Muscle of leg (tissue), 11 donors: ENCODE data around the gene MAPK6. TPM values are rescaled to one million over a fixed set of nuclear protein-coding genes. Genes with fewer than 3 reads are reported as not detected.
"Not testable (repeated sequence)": the region's sequence is repeated elsewhere in the genome, so short reads cannot be mapped to it uniquely, and the experiment has no call there.

Experiments
- DNase-seq: peaks from one replicate; pipeline ENCODE4 v3.0.0; 2013
- H3K27ac ChIP-seq: one replicate; pipeline ENCODE4 v1.5.1; 2013; ENCODE audit warnings: mild to moderate bottlenecking, low read length, control low read depth
- H3K27me3 ChIP-seq: one replicate; pipeline ENCODE4 v1.6.1; 2013; ENCODE audit warnings: low read length; ENCODE audit not compliant: control insufficient read depth, insufficient read depth
- H3K36me3 ChIP-seq: one replicate; pipeline ENCODE4 v1.6.1; 2013; ENCODE audit warnings: low read length; ENCODE audit not compliant: control insufficient read depth, insufficient read depth
- H3K4me1 ChIP-seq: one replicate; pipeline ENCODE4 v1.6.1; 2013; ENCODE audit warnings: low read length; ENCODE audit not compliant: control insufficient read depth, insufficient read depth
- H3K4me3 ChIP-seq: one replicate; pipeline ENCODE4 v1.5.1; 2013; ENCODE audit warnings: low read length, control low read depth
- H3K9me3 ChIP-seq: replicated peaks from 2 replicates; pipeline ENCODE4 v1.6.1; 2013; ENCODE audit warnings: low read depth, low read length; ENCODE audit not compliant: control insufficient read depth
- WGBS: methylation state at CpG from one replicate; pipeline ENCODE4 v1.1.5; 2013; ENCODE audit warnings: missing lambda C conversion rate; ENCODE audit not compliant: insufficient coverage; 5-methylcytosine and 5-hydroxymethylcytosine counted together
- polyA plus RNA-seq, 8 donors: library from polyadenylated mRNA; unstranded; fragments of 120-200 nt; gene quantifications; one replicate each; pipeline versions ENCODE4 v1.2.1 to v1.2.3, GENCODE V29; 2013; ENCODE audit warnings: inconsistent platforms in 1 of 8, low replicate concordance in 1 of 8; ENCODE audit not compliant: insufficient read length in 8 of 8, insufficient read depth in 1 of 8
- total RNA-seq: library from RNA; stranded (reverse); fragments of 120-200 nt; gene quantifications from one replicate; pipeline ENCODE4 v1.2.4, GENCODE V29; 2013

The MAPK6 gene
- total and polyA plus RNA-seq, 9 donors: 19.1 to 28.2 (median 25.1) TPM

DNA sequence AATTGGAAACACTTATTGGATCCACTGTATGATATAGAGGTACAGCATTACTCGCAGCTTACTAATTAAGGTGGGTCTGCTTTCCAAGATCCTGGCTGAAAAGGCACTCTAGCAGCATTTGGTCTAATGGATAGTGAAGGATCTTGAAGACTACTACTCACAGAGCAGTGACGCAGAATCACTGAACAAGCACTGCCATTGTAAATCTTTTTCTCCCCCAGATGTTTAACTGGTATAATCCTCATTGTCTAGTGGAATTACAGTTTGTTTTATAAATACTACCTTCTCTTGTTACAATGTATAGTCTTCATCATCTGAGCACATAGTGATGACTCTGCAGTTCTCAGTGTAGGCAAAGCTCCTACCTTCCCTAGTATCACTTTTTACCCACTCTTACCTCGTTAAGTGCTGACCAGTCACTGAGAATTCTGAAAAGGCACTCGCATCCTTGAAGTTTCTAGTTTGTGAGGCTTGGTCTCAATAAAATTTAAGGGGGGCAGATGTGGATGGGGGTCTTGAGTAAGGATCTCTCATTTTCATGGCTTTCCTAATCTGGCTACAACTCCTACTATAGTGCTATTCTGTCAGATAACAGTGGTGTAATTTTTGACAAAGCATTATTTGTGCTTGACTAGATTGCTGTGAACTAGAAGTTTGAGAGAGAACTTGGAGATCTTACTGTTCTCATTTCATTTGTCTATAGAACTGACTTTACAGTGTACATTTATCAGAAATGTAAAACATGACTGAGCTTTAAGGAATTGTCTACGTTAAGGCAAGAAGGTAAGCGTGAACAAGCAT, 23.2 kb downstream of the MAPK6 start:
- Histone ChIP-seq H3K27me3 (no peaks in the 10 kb centered on the region), H3K4me3 (no peak overlapping the region), H3K36me3 (no peaks in the 10 kb centered on the region), H3K4me1 (peaks cover 9% of the 10 kb centered on the region), H3K27ac (no peak overlapping the region), H3K9me3 (no peaks in the 10 kb centered on the region)
- whole genome bisulfite sequencing: 71% methylated on average over 3 of the region's 6 CpGs
- no peak for DNase-seq

DNA sequence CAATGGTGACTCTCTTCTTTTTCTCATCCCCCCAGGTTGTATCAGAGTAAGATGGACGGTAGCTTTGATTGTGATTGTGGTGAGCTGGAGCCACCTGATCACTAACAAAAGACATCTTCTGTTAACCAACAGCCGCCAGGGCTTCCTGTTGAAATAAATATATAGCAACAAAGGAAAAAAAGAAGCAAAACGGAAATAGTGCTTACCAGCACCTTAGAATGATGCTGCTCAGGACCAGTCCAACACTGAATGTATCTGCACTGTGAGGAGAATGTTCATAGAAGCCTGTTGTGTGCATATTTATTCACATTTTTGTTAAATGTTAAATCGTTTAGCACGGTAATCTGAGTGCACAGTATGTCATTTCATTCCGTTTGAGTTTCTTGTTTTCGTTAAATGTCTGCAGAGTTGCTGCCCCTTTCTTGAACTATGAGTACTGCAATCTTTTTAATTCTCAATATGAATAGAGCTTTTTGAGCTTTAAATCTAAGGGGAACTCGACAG, 26.8 kb downstream of the MAPK6 start:
- not testable (repeated sequence) for H3K4me1 ChIP-seq, H3K27me3 ChIP-seq, DNase-seq, H3K36me3 ChIP-seq, H3K4me3 ChIP-seq, H3K9me3 ChIP-seq
- WGBS: no CpG with 5 or more reads among the region's 8 CpGs
- peak overlapping the region; percentile 35 for H3K27ac ChIP-seq

DNA sequence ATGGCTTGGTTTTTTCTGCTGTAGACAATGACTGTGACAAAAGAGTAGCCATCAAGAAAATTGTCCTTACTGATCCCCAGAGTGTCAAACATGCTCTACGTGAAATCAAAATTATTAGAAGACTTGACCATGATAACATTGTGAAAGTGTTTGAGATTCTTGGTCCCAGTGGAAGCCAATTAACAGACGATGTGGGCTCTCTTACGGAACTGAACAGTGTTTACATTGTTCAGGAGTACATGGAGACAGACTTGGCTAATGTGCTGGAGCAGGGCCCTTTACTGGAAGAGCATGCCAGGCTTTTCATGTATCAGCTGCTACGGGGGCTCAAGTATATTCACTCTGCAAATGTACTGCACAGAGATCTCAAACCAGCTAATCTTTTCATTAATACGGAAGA, 27.5 kb downstream of the MAPK6 start:
- 75% methylated on average over 3 of the region's 5 CpGs for WGBS
- not testable (repeated sequence) for H3K27me3 ChIP-seq, H3K4me1 ChIP-seq, H3K9me3 ChIP-seq, H3K4me3 ChIP-seq
- peaks cover 11% of the 10 kb centered on the region for H3K36me3 ChIP-seq
- peak overlapping the region; percentile 35 for H3K27ac ChIP-seq
- DNase-seq: peak; percentile 35

DNA sequence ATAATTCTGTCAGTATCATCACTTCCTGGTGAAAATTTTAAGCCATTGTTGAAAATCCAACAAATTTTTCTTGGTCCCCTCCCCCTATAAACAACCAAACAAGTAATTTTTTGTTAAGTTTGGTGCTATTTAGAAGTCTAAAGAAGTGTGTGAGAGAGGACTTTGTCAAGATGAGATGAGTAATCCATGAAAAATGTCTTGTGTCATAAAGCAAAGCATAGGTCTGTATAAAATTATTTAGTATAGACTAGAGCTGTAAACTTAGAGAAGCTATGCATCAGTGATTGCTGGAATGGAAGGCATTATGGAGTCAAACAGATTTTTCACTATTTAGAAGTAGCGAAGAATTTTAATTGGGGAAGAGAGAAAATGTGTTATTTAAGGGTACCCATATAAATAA, 31.4 kb downstream of the MAPK6 start:
- no peaks in the 10 kb centered on the region for H3K27me3 ChIP-seq
- no peak for DNase-seq
- H3K4me1 ChIP-seq: no peaks in the 10 kb centered on the region
- WGBS: no CpG with 5 or more reads among the region's 1 CpG
- no peak overlapping the region for H3K4me3 ChIP-seq
- no peak overlapping the region for H3K27ac ChIP-seq
- peaks cover 26% of the 10 kb centered on the region for H3K36me3 ChIP-seq
- H3K9me3 ChIP-seq: peaks cover 6% of the 10 kb centered on the region

DNA sequence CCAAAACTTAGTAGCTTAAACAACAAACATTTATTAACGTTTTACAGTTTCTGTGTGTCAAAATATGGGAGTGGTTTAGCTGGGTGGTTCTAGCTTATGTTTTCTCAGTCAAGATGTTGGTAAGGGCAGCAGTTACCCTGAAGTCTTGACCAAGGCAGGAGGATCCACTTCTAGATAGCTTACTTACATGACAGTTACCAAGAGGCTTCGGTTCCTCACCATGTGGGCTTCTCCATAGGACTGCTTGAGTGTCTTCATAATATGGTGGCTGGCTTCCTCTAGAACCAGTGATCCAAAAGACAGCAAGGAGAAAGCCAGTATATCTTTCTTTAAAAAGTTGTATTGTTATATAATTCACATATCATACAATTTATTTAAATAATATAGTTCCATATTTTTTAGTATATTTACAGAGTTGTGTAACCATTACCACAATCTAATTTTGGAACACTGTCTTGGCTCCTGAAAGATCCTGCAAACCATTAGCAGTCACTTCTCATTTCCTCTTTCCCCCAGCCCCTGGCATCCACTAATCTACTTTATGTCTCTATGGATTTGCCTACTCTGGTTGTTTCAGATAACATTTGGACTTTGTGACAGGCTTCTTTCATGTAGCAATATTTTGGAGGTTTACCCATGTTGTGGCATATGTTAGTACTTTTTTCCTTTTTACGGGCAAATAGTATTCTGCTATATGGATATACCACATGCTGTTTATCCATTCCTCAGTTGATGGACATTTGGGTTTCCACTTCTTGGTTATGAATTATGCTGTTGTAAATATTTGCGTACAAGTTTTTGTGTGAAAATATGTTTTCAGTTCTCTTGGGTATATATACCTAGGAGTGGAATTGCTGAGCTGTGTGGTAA, 33.3 kb downstream of the MAPK6 start:
- Histone ChIP-seq H3K27ac (no peak overlapping the region), H3K36me3 (peaks cover 41% of the 10 kb centered on the region), H3K27me3 (no peaks in the 10 kb centered on the region), H3K9me3 (peaks cover 6% of the 10 kb centered on the region), H3K4me3 (no peak overlapping the region), H3K4me1 (no peaks in the 10 kb centered on the region)
- peak; percentile 12 for DNase-seq
- no CpG with 5 or more reads among the region's 4 CpGs for WGBS

DNA sequence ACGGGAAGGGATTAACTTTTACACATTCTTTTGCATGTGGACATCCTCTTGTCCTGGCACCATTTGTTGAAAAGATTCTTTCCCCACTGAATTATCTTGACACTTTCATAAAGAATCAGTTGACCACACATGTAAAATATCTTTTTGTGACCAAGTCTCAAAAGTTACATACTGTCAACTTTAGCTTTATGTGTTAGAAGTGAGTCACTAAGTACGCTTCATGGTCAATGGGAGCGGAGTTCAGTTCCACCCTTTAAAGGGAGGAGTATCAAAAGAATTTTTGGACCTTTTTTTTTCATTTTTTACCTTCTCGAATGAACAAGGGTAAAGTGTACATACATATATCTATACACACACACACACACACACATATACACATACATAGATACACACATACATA, 35.4 kb downstream of the MAPK6 start:
- WGBS: no CpG with 5 or more reads among the region's 4 CpGs
- Histone ChIP-seq H3K4me1 (no peaks in the 10 kb centered on the region), H3K9me3 (peaks cover 6% of the 10 kb centered on the region), H3K4me3 (no peak overlapping the region), H3K27ac (no peak overlapping the region), H3K27me3 (no peaks in the 10 kb centered on the region), H3K36me3 (peaks cover 42% of the 10 kb centered on the region)
- DNase-seq: no peak

DNA sequence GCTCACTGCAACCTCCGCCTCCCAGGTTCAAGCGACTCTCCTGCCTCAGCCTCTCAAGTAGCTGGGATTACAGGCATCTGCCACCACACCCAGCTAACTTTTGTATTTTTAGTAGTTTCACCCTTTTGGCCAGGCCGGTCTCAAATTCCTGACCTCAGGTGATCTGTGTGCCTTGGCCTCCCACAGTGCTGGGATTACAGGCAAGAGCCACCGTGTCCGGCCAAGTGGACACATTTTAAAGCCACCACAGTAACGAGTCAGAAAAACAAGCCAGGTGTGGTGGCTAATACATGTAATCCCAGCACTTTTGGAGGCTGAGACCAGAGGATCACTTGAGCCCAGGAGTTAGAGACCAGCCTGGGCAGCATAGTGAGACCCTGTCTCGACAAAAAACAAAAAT, 35.8 kb downstream of the MAPK6 start:
- H3K4me3 ChIP-seq, H3K9me3 ChIP-seq, H3K4me1 ChIP-seq, H3K27ac ChIP-seq, H3K27me3 ChIP-seq, DNase-seq: not testable (repeated sequence)
- peaks cover 46% of the 10 kb centered on the region for H3K36me3 ChIP-seq
- 97% methylated on average over 7 of the region's 7 CpGs for WGBS

DNA sequence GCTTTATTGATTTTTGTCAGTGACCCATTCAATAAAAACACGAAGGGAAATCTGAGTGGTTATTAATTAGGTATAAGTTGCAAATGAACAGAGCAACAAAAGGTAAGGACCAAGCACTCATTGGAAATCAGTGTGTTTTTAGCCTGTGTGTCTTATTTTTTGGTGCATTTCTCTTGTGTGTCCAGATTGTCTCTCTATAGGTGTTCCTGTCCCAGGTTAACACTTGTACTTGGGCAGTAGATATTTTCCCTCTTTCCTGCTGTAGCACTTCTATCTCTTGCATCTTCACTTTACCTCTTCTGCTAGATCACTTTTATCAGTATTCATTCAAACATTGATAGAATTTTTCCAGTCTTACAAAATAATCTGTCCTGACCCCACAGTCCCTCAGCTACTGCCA, 37.0 kb downstream of the MAPK6 start:
- H3K27me3 ChIP-seq: no peaks in the 10 kb centered on the region
- 100% methylated on average over 1 of the region's 1 CpG for WGBS
- no peak overlapping the region for H3K27ac ChIP-seq
- peaks cover 51% of the 10 kb centered on the region for H3K36me3 ChIP-seq
- H3K4me3 ChIP-seq: no peak overlapping the region
- no peak for DNase-seq
- H3K9me3 ChIP-seq: peaks cover 6% of the 10 kb centered on the region
- H3K4me1 ChIP-seq: no peaks in the 10 kb centered on the region

DNA sequence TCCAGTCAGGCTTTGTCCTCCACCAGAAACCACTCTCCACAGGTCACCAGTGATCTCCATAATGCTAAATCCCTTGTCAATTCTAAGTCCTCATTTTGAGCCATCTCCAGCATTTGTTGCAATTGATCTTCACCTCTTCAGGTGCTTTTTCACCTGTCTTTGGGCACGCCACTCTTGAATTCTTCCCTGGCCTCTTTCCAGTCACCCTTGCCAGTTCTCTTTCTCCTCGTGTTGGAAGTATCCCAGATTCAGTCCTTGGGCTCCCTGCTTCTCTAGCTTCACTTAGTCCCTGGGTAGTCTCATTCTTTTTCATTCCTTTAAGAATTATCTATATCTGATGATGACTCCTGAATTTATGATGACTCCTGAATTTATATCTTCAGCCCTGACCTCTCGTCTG, 37.5 kb downstream of the MAPK6 start:
- Histone ChIP-seq H3K9me3 (peaks cover 6% of the 10 kb centered on the region), H3K36me3 (peaks cover 52% of the 10 kb centered on the region), H3K27me3 (no peaks in the 10 kb centered on the region), H3K4me1 (no peaks in the 10 kb centered on the region), H3K4me3 (no peak overlapping the region), H3K27ac (no peak overlapping the region)
- WGBS: 82% methylated on average over 1 of the region's 3 CpGs
- DNase-seq: no peak

DNA sequence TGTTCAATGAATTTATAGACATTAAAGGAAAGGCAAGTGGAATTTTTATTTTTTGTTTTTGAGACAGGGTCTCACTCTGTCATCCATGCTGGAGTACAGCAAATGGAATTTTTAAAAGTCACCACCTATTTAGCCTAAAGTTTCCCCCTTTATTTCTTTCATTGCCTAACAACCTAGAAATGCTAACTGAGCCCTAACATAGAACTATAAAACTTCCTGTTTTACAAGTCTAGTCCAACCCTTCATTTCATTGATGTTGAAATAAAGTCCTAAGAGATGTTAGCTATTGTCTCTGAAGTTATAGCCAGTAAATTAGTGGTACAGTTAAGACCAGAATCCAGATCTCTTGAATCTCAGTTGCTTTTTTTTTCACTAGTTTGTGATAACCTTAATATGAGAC, 39.0 kb downstream of the MAPK6 start:
- no peaks in the 10 kb centered on the region for H3K4me1 ChIP-seq
- no peak overlapping the region for H3K4me3 ChIP-seq
- H3K27me3 ChIP-seq: no peaks in the 10 kb centered on the region
- H3K27ac ChIP-seq: no peak overlapping the region
- peaks cover 56% of the 10 kb centered on the region for H3K36me3 ChIP-seq
- DNase-seq: no peak
- H3K9me3 ChIP-seq: no peaks in the 10 kb centered on the region
